ENCODE data around the gene CA14.

DNA sequence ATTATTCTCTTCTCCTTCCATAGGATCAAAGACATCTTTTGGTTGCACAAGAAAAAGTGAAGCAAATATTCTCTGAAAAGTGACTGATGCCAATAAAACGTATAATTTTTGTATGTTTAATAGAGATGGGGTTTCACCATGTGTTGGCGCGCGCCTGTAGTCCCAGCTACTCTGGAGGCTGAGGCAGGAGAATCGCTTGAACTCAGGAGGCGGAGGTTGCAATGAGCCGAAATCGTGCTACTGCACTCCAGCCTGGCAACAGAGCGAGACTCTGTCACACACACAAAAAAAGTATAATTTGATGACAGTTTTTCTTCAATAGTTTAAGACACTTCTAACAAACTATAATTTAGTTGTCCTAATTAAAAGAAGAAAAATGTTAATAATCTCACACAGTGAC is 45.5 kb upstream of the CA14 start:
- no peak for TF ChIP-seq ZFP36 (IDR thresholded peaks at IDR 0.05; ENCODE audit: borderline replicate concordance, partially characterized antibody)
- TF ChIP-seq, protein P1, sequence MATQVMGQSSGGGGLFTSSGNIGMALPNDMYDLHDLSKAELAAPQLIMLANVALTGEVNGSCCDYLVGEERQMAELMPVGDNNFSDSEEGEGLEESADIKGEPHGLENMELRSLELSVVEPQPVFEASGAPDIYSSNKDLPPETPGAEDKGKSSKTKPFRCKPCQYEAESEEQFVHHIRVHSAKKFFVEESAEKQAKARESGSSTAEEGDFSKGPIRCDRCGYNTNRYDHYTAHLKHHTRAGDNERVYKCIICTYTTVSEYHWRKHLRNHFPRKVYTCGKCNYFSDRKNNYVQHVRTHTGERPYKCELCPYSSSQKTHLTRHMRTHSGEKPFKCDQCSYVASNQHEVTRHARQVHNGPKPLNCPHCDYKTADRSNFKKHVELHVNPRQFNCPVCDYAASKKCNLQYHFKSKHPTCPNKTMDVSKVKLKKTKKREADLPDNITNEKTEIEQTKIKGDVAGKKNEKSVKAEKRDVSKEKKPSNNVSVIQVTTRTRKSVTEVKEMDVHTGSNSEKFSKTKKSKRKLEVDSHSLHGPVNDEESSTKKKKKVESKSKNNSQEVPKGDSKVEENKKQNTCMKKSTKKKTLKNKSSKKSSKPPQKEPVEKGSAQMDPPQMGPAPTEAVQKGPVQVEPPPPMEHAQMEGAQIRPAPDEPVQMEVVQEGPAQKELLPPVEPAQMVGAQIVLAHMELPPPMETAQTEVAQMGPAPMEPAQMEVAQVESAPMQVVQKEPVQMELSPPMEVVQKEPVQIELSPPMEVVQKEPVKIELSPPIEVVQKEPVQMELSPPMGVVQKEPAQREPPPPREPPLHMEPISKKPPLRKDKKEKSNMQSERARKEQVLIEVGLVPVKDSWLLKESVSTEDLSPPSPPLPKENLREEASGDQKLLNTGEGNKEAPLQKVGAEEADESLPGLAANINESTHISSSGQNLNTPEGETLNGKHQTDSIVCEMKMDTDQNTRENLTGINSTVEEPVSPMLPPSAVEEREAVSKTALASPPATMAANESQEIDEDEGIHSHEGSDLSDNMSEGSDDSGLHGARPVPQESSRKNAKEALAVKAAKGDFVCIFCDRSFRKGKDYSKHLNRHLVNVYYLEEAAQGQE (IDR thresholded peaks at IDR 0.05): no peak
- no peak for TF ChIP-seq RAD21 (conservative IDR thresholded peaks at IDR 0.05 in 1 of 2, IDR thresholded peaks at IDR 0.05 in 1 of 2)
- TF ChIP-seq, protein P2, sequence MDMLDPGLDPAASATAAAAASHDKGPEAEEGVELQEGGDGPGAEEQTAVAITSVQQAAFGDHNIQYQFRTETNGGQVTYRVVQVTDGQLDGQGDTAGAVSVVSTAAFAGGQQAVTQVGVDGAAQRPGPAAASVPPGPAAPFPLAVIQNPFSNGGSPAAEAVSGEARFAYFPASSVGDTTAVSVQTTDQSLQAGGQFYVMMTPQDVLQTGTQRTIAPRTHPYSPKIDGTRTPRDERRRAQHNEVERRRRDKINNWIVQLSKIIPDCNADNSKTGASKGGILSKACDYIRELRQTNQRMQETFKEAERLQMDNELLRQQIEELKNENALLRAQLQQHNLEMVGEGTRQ (IDR thresholded peaks at IDR 0.05): no peak
